ENCODE results near the gene PTCH1.

- TF ChIP-seq ESRRA (IDR thresholded peaks at IDR 0.05; ENCODE audit: borderline replicate concordance, low read length) (no peak), CTCF (IDR thresholded peaks at IDR 0.05) (no peak), EHMT2 (IDR thresholded peaks at IDR 0.05; ENCODE audit: low read depth) (no peak), BHLHE40 (IDR thresholded peaks at IDR 0.05; ENCODE audit: low read depth, low read length) (no peak), POLR2A (IDR thresholded peaks at IDR 0.05; ENCODE audit: low read length) (no peak), EP300 (IDR thresholded peaks at IDR 0.05) (no peak), REST (IDR thresholded peaks at IDR 0.05) (no peak), HDAC2 (IDR thresholded peaks at IDR 0.05) (no peak), RCOR1 (IDR thresholded peaks at IDR 0.05; ENCODE audit: low read depth, low read length) (no peak), MAFK (IDR thresholded peaks at IDR 0.05; ENCODE audit: partially characterized antibody) (no peak), MYC (IDR thresholded peaks at IDR 0.05; ENCODE audit: borderline replicate concordance, low read length) (no peak), ZNF302 (CRISPR knock-in tag; IDR thresholded peaks at IDR 0.05) (no peak)
Observed at GRCh38 chr9:95494022-95494415, 22.8 kb downstream of the PTCH1 start.
